ENCODE results near the gene PCSK7. TPM values are rescaled to one million over a fixed set of nuclear protein-coding genes. Genes with fewer than 3 reads are reported as not detected.

PCSK7 gene
- total RNA-seq, 1 experiment from 2014 or later: 30.0 TPM

DNA sequence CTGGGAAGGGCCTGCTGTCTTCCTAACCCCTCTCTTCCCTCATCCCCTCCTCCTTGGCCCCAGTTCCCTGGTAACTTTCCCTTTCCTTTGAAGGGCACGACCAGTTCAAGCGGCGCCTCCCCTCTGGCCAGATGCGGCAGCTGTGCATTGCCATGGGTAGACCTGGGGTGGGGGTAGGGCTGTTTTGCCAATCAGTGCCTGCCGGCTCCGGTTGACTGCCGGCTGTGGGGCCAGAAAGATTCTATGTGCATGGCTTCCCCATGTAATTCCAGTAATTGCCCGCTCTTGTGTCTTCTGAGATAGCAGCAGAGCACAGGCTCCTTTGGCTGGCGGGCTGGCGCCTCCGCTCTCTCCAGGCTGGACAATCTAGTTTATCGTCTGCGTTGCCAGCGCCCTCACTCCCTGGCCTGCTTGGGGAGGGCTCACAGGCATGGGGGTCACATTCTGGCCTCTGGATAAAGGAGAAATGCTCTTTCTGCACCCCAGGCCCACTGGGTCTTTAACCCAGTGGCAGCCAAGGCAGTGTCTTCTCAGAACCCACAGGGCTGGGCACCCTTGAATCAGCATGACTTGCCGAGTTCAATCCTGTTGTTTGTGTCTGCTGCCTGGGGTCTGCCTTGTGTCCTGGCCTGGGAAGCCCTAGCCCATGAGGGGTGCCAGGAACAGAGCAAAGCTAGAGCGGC is 43.9 kb downstream of the PCSK7 start:
- no peak for ATAC-seq
- H3K9me2 ChIP-seq (ENCODE audit: insufficient read depth): no peaks in the 10 kb centered on the region
- no peaks in the 10 kb centered on the region for H3K27me3 ChIP-seq (ENCODE audit: insufficient read depth, low read length)
- no peaks in the 10 kb centered on the region for H3K9me3 ChIP-seq (ENCODE audit: control insufficient read depth in 1 of 2, insufficient read depth in 1 of 2, low read depth in 1 of 2, low read length in 2 of 2)
- RAD21 ChIA-PET (ENCODE audit: low non-redundant PET in 1 of 2, low total read pairs in 2 of 2, uncharacterized antibody in 2 of 2, unreplicated experiment in 2 of 2): no interaction called here
- H2AFZ ChIP-seq (ENCODE audit: low read depth, low read length, poor library complexity, severe bottlenecking): no peak overlapping the region
- DNase-seq (ENCODE audit: low read depth, low spot score): no peak
- intact Hi-C loops (cut with micrococcal nuclease): no loop called here
- TF ChIP-seq ATF3 (IDR thresholded peaks at IDR 0.05) (no peak), EGR1 (IDR thresholded peaks at IDR 0.05; ENCODE audit: low read depth) (no peak), TCF7L2 (IDR thresholded peaks at IDR 0.05; ENCODE audit: borderline replicate concordance, extremely low read depth, insufficient read depth, insufficient read length) (no peak), SIN3A (IDR thresholded peaks at IDR 0.05; ENCODE audit: low read depth) (no peak), JUND (IDR thresholded peaks at IDR 0.05) (no peak), YY1 (IDR thresholded peaks at IDR 0.05; ENCODE audit: extremely low read depth, insufficient replicate concordance, low read depth, low read length) (no peak), CBX3 (IDR thresholded peaks at IDR 0.05; ENCODE audit: low read depth) (no peak), EZH2phosphoT487 (IDR thresholded peaks at IDR 0.05; ENCODE audit: borderline replicate concordance) (no peak), MAX (IDR thresholded peaks at IDR 0.05) (no peak), ZBTB33 (IDR thresholded peaks at IDR 0.05; ENCODE audit: extremely low read depth, insufficient replicate concordance, low read length) (no peak), SRF (IDR thresholded peaks at IDR 0.05; ENCODE audit: low read depth) (no peak), ZFX (IDR thresholded peaks at IDR 0.05) (no peak)
- TF ChIP-seq, protein P1, sequence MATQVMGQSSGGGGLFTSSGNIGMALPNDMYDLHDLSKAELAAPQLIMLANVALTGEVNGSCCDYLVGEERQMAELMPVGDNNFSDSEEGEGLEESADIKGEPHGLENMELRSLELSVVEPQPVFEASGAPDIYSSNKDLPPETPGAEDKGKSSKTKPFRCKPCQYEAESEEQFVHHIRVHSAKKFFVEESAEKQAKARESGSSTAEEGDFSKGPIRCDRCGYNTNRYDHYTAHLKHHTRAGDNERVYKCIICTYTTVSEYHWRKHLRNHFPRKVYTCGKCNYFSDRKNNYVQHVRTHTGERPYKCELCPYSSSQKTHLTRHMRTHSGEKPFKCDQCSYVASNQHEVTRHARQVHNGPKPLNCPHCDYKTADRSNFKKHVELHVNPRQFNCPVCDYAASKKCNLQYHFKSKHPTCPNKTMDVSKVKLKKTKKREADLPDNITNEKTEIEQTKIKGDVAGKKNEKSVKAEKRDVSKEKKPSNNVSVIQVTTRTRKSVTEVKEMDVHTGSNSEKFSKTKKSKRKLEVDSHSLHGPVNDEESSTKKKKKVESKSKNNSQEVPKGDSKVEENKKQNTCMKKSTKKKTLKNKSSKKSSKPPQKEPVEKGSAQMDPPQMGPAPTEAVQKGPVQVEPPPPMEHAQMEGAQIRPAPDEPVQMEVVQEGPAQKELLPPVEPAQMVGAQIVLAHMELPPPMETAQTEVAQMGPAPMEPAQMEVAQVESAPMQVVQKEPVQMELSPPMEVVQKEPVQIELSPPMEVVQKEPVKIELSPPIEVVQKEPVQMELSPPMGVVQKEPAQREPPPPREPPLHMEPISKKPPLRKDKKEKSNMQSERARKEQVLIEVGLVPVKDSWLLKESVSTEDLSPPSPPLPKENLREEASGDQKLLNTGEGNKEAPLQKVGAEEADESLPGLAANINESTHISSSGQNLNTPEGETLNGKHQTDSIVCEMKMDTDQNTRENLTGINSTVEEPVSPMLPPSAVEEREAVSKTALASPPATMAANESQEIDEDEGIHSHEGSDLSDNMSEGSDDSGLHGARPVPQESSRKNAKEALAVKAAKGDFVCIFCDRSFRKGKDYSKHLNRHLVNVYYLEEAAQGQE (IDR thresholded peaks at IDR 0.05; ENCODE audit: low read depth): no peak
- TF ChIP-seq, protein P2, sequence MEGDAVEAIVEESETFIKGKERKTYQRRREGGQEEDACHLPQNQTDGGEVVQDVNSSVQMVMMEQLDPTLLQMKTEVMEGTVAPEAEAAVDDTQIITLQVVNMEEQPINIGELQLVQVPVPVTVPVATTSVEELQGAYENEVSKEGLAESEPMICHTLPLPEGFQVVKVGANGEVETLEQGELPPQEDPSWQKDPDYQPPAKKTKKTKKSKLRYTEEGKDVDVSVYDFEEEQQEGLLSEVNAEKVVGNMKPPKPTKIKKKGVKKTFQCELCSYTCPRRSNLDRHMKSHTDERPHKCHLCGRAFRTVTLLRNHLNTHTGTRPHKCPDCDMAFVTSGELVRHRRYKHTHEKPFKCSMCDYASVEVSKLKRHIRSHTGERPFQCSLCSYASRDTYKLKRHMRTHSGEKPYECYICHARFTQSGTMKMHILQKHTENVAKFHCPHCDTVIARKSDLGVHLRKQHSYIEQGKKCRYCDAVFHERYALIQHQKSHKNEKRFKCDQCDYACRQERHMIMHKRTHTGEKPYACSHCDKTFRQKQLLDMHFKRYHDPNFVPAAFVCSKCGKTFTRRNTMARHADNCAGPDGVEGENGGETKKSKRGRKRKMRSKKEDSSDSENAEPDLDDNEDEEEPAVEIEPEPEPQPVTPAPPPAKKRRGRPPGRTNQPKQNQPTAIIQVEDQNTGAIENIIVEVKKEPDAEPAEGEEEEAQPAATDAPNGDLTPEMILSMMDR (IDR thresholded peaks at IDR 0.05 in 2 of 3, conservative IDR thresholded peaks at IDR 0.05 in 1 of 3; ENCODE audit: borderline replicate concordance in 1 of 3, insufficient read depth in 1 of 3, low read depth in 2 of 3, low read length in 2 of 3): no peak
- no peaks in the 10 kb centered on the region for H4K20me1 ChIP-seq (ENCODE audit: insufficient read depth)
- no peaks in the 10 kb centered on the region for H3K4me1 ChIP-seq (ENCODE audit: control insufficient read depth in 1 of 2, insufficient read depth in 2 of 2, low read length in 2 of 2)
- BruUV-seq (replicated peaks): no TSS peak
- H3K36me3 ChIP-seq (ENCODE audit: control insufficient read depth in 1 of 2, insufficient read depth in 2 of 2, low read length in 2 of 2): peaks cover 3 to 7% of the 10 kb centered on the region in 2 experiments; a peak in 1 of 4 replicates
- H3K9ac ChIP-seq (ENCODE audit: low read length): no peak overlapping the region
- H3K79me2 ChIP-seq (ENCODE audit: insufficient read depth, low read length): no peaks in the 10 kb centered on the region
- no peak overlapping the region for H3K4me3 ChIP-seq (replicated peaks in 1 of 2; ENCODE audit: low read depth in 1 of 2, low read length in 2 of 2)
- no peak overlapping the region for H3K4me2 ChIP-seq (ENCODE audit: low read length)
- POLR2A ChIA-PET: no interaction called here
- CTCF ChIA-PET: no interaction called here
- H3K27ac ChIP-seq (ENCODE audit: low read depth, low read length): no peak overlapping the region
